ENCODE results near the gene MRNIP. TPM values are rescaled to one million over a fixed set of nuclear protein-coding genes. Genes with fewer than 3 reads are reported as not detected.

Gene MRNIP
- total RNA-seq, 3 donors from 2014 or later (not counting 1 experiment from before 2014, with no cell fraction given): 19.7 to 40.2 (median 25.4) TPM

DNA sequence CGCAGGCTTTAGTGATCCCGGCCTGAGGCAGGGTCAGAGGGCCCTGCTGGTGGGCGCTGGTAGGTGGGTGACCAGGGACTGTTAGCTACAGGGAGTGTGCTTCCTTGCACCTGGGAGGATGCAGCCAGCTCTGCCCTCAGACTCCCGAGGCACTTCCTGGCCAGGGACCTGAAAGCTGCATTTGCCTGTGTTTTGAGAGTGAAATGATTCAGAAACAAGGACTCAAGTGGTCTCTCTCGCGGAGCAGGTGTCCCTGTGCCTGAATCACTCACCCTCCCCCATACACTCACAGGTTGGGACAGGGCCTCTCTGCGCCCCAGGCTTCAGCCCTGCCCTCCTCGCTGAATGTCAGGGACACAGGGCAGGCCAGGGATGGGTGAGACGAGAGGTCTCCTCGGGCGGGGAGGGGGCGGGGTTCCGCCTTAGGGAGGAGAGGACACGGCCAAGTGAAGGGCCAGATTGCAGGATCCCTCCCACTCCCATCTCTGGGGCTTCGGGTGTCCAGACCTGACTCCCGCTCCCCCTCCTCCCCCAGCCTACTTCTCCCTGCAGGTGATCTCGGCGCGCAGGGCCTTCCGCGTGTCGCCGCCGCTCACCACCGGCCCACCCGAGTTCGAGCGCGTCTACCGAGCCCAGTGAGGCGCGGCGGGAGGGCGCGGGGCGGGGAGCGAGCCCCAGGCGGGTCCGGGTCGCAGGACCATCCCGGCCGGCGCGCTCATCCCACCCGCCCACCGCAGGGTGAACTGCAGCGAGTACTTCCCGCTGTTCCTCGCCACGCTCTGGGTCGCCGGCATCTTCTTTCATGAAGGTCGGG lies 63.4 kb downstream of the MRNIP start:
- TF ChIP-seq, protein P1, sequence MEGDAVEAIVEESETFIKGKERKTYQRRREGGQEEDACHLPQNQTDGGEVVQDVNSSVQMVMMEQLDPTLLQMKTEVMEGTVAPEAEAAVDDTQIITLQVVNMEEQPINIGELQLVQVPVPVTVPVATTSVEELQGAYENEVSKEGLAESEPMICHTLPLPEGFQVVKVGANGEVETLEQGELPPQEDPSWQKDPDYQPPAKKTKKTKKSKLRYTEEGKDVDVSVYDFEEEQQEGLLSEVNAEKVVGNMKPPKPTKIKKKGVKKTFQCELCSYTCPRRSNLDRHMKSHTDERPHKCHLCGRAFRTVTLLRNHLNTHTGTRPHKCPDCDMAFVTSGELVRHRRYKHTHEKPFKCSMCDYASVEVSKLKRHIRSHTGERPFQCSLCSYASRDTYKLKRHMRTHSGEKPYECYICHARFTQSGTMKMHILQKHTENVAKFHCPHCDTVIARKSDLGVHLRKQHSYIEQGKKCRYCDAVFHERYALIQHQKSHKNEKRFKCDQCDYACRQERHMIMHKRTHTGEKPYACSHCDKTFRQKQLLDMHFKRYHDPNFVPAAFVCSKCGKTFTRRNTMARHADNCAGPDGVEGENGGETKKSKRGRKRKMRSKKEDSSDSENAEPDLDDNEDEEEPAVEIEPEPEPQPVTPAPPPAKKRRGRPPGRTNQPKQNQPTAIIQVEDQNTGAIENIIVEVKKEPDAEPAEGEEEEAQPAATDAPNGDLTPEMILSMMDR (IDR thresholded peaks at IDR 0.05): no peak
- H3K9me3 ChIP-seq (ENCODE audit: control insufficient read depth, insufficient read depth, low read length): no peaks in the 10 kb centered on the region
- intact Hi-C loops (cut with micrococcal nuclease): loop anchor here (2.0 kb wide), 1 partner anchor 98 kb away; no protein-coding TSS in a partner anchor
- H3K4me1 Mint-ChIP-seq: peaks cover 22 to 38% of the 10 kb centered on the region in 2 donors
- no peak for ATAC-seq
- peaks cover 44% of the 10 kb centered on the region for H3K4me1 ChIP-seq (ENCODE audit: control insufficient read depth, insufficient read depth, low read length)
- no peaks in the 10 kb centered on the region for H3K36me3 Mint-ChIP-seq
- H3K27ac ChIP-seq (ENCODE audit: low read length): no peak overlapping the region
- H3K9me3 Mint-ChIP-seq: no peaks in the 10 kb centered on the region
- H3K4me3 Mint-ChIP-seq: peak overlapping the region; percentile 70
- no peak for DNase-seq
- H3K27me3 Mint-ChIP-seq (ENCODE audit: low read depth in 2 of 2): no peaks in the 10 kb centered on the region
- peak overlapping the region; percentile 32 for H3K4me3 ChIP-seq (ENCODE audit: low read length)
- WGBS (ENCODE audit: insufficient coverage): 14% methylated on average over 51 of the region's 53 CpGs
- peak overlapping the region in 1 of 2 donors; percentile 85 for H3K27ac Mint-ChIP-seq
- no peaks in the 10 kb centered on the region for H3K27me3 ChIP-seq (ENCODE audit: control insufficient read depth, insufficient read depth, low read length)
- H3K36me3 ChIP-seq (ENCODE audit: control insufficient read depth, insufficient read depth, low read length): peaks cover 12% of the 10 kb centered on the region

DNA sequence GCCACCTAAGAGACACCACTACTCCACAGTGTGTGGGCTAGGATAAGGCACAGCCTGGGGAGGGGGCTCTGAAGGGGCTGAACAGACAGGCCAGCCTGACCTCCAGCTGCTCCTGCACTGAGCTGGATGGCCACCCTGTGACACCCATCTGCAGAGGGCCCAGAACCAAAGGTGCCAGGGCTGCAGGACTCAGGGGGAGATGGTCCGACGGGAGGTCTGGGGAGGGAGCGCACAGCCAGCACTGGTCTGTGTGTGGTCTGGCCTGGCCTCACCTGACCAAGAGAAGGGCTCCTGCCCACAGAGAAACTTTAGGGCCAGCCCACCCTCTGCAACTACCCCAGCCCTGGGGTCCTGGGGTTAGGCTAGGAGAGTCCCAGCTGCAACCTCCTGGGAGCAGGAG lies 64.0 kb downstream of the MRNIP start:
- Histone ChIP-seq H3K4me1 (ENCODE audit: control insufficient read depth, insufficient read depth, low read length) (peaks cover 44% of the 10 kb centered on the region), H3K36me3 (ENCODE audit: control insufficient read depth, insufficient read depth, low read length) (peaks cover 12% of the 10 kb centered on the region), H3K4me3 (ENCODE audit: low read length) (no peak overlapping the region), H3K27ac (ENCODE audit: low read length) (no peak overlapping the region), H3K9me3 (ENCODE audit: control insufficient read depth, insufficient read depth, low read length) (no peaks in the 10 kb centered on the region), H3K27me3 (ENCODE audit: control insufficient read depth, insufficient read depth, low read length) (no peaks in the 10 kb centered on the region)
- ATAC-seq (no peak), DNase-seq (no peak)
- 95% methylated on average over 3 of the region's 3 CpGs for WGBS (ENCODE audit: insufficient coverage)
- H3K27ac Mint-ChIP-seq: peak overlapping the region in 1 of 2 donors; percentile 85
- H3K9me3 Mint-ChIP-seq: no peaks in the 10 kb centered on the region
- intact Hi-C loops (cut with micrococcal nuclease): loop anchor here (2.0 kb wide), 1 partner anchor 98 kb away; no protein-coding TSS in a partner anchor
- no peaks in the 10 kb centered on the region for H3K36me3 Mint-ChIP-seq
- H3K4me1 Mint-ChIP-seq: peaks cover 22 to 38% of the 10 kb centered on the region in 2 donors
- peak overlapping the region; percentile 70 for H3K4me3 Mint-ChIP-seq
- TF ChIP-seq, protein P1 (IDR thresholded peaks at IDR 0.05): no peak
- no peaks in the 10 kb centered on the region for H3K27me3 Mint-ChIP-seq (ENCODE audit: low read depth in 2 of 2)

DNA sequence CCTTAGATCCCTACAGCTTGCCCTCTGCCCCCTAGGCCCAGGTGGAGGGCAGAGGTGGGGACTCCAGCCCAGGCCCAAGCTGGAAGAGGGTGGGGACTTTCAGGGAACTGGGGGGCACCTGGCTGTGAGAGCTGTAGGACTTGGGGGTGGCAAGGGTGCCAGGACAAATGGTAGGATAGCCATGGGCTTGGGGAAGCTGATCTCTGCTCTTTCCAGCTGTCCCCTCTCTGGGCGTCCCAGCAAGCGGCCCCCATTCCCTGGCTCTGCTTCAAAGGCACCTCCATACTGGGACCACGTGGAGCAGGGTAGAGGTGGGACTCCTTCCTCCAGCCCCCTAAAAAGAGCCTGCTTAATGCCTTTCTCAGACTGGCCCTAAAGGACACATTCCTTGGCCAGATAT lies 64.4 kb downstream of the MRNIP start:
- Histone ChIP-seq H3K27me3 (ENCODE audit: control insufficient read depth, insufficient read depth, low read length) (no peaks in the 10 kb centered on the region), H3K4me3 (ENCODE audit: low read length) (no peak overlapping the region), H3K4me1 (ENCODE audit: control insufficient read depth, insufficient read depth, low read length) (peaks cover 44% of the 10 kb centered on the region), H3K27ac (ENCODE audit: low read length) (no peak overlapping the region), H3K9me3 (ENCODE audit: control insufficient read depth, insufficient read depth, low read length) (no peaks in the 10 kb centered on the region), H3K36me3 (ENCODE audit: control insufficient read depth, insufficient read depth, low read length) (peaks cover 9% of the 10 kb centered on the region)
- intact Hi-C loops (cut with micrococcal nuclease): loop anchor here (2.0 kb wide), 1 partner anchor 97 kb away; no protein-coding TSS in a partner anchor
- 68% methylated on average over 3 of the region's 3 CpGs for WGBS (ENCODE audit: insufficient coverage)
- DNase-seq (no peak), ATAC-seq (no peak)
- Mint-ChIP-seq H3K27ac (peak overlapping the region; percentile 67 to 85), H3K27me3 (ENCODE audit: low read depth in 2 of 2) (no peaks in the 10 kb centered on the region), H3K4me1 (peaks cover 22 to 38% of the 10 kb centered on the region in 2 donors), H3K36me3 (no peaks in the 10 kb centered on the region), H3K4me3 (peak overlapping the region; percentile 61), H3K9me3 (no peaks in the 10 kb centered on the region)
- TF ChIP-seq, protein P1 (IDR thresholded peaks at IDR 0.05): no peak
